NCI-H460 (cell line): ENCODE results near the gene TSPEAR. TPM values are rescaled to one million over a fixed set of nuclear protein-coding genes. Genes with fewer than 3 reads are reported as not detected.
"Not testable (repeated sequence)": the region's sequence is repeated elsewhere in the genome, so short reads cannot be mapped to it uniquely, and the experiment has no call there.

Source experiments
- DNase-seq: peaks from one replicate; pipeline ENCODE4 v3.0.0-alpha.2; 2016; ENCODE audit warnings: low read depth; ENCODE audit errors: extremely low read depth
- total RNA-seq: library from RNA; depleted of rRNA; stranded (reverse); fragments of >200 nt; shearing (Covaris generic); gene quantifications from 2 replicates; pipeline ENCODE4 v1.2.3, GENCODE V29; 2014

Gene TSPEAR
- total RNA-seq, 1 experiment from 2014 or later = 0.02 TPM

- no peak for DNase-seq
Measured at GRCh38 chr21:44614961-44615391, 96.4 kb downstream of the TSPEAR start.

DNA sequence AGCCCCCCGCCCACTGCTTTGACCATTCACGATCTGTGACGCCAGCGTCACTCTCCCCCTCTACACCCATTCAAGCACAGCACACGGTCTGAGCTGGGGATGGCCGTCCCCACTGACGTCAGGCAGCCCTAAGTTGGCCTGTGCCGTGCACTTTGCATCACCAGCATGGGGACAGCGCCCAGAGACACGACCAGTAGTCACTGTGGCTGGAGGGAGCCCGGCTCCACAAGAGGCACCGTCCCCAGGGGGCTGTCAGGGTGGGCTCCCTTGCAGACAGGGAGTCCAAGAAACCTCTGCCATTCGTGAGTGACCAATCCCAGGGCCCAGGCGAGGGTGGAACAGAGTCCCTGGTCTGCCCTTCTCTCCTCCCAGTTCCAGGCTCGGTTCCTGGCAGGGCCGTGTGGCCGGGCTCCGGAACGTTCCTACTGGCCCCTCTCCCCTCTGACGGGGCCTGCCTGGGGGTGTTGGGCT is 97.2 kb downstream of the TSPEAR start:
- DNase-seq = no peak

GRCh38 chr21:44613386-44614155 is 97.8 kb downstream of the TSPEAR start:
- DNase-seq = no peak

DNA sequence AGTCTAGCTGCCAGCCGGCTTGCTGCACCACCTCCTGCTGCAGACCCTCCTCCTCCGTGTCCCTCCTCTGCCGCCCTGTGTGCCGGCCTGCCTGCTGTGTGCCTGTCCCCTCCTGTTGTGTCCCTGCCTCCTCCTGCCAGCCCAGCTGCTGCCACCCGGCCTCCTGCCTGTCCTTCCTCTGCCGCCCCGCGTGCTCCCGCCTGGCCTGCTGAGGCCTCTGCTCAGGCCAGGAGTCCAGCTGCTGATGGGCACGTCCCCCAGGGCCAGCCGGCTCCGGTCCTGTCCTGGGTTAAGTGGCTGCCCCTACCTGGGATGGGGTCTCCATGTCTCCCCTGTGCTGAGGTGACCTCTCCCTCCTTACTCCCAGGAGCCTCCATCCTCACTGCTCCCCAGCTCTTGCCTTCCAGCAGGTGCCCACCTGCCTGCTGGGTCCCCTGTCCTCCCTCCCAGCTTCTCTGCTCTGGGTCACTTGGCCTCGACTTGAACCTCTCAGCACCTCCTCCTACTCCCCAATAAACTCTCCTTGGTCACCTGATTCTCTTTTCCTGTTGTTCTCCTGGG is 98.6 kb downstream of the TSPEAR start:
- DNase-seq = no peak

DNA sequence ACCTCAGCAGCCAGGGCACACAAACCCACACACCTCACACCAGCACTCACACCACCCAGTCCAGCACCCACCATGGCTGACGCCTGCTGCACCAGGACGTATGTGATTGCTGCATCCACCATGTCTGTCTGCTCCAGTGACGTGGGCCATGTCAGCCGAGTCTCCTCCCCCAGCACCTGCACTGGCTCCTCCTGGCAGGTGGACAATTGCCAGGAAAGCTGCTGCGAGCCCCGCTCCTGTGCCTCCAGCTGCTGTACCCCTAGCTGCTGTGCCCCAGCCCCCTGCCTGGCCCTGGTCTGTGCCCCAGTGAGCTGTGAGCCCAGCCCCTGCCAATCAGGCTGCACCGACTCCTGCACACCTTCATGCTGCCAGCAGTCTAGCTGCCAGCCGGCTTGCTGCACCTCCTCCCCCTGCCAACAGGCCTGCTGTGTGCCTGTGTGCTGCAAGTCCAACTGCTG is 99.3 kb downstream of the TSPEAR start, which contains the start of gene KRTAP10-8:
TSS of gene KRTAP10-8 (plus strand) at position 51 of the 458 bp plus-strand sequence. CDS start at position 73, 22 bp downstream.
- DNase-seq = no peak

DNA sequence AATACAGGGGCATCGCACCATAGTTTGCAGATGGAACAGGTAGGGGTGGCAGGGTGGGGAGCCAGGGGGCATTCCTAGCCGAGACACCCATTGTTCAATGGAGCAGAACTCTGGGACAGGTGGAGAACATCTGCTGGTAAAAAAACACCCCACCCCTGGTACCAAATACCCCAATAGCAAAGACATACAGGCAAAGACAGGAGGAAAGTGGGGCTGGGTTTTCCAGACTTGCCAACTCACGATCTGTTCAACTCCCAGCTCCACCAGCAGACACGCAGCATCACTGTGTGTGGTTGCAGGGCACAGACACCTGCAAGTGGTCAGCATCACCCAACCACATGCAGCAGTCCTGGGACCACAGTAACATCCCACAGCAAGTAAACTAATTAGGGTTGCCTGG is 99.8 kb downstream of the TSPEAR start:
- no peak for DNase-seq

GRCh38 chr21:44610157-44610843 is 101.1 kb downstream of the TSPEAR start:
- DNase-seq = not testable (repeated sequence)

DNA sequence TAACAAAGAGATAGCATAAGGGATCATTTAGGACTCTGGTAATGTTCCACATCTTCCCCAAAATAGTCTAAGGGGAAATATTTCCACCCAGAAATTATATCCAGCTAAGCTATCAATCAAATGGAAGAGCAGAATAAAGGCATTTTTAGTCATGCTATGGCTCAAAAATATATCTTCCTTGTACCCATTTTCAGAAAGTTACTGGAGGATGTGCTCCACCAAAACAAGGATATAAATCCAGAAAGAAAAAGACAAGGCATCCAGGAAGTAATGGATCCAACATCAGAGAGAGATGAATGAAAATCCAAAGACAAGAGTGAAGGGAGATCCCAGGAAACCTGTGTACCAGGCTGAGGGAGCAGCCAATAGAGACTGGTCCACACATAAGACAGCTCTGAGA is 102.2 kb downstream of the TSPEAR start:
- DNase-seq = no peak

DNA sequence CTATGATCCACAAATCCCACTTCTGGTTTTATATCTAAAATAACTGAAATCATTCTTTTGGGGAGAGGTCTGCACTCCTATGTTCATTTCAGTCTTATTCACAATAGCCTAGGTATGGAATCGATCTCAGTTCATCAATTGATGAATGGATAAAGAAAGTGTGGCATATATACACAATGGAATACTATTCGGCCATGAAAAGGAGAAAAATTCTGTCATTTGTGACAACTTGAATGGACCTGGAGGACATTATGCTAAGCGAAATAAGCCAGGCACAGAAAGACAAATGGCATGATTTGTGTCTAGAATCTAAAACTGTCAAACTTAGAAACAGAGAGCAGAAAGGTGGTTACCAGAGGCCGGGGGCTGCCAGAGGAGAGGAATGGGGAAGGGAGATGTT is 104.9 kb downstream of the TSPEAR start:
- DNase-seq = no peak

- no peak for DNase-seq
Measured at GRCh38 chr21:44603911-44604310, 107.5 kb downstream of the TSPEAR start.

DNA sequence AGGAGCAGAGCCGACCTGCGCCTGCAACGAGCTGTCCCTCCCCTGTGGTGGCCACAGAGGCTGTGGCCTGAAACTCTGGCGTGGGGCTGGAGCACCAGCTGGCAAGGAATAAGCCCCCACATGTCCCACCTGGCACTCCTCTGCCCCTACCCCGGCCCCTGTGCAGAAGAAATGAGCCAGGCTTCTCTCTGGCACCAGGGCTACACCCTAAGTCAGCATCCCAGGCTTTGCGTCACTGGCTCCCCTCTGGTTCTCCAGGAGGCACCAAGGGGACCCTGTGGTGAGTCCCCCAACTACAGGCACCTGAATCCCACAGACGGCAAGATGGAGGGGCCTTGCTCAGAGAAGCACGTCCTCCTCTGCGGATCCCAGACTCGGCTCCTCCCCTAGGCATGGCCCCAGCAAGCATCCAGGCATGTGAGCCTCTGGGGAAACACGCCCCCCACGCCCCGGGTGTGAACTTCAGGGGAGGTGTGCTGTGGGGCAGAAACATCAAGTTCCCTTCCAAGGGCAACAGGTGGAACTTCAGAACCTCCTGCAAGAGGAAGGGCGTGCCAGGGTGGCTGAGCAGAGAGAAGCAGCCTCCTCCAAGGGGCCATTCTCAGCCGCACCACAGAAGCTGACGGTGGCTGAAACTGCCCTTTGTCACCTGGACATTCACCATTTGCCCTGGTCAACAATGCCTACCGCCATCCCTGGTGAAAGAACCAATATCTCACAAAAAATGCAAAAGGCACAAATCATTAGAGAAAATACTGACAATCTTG is 108.1 kb downstream of the TSPEAR start:
- no peak for DNase-seq

DNA sequence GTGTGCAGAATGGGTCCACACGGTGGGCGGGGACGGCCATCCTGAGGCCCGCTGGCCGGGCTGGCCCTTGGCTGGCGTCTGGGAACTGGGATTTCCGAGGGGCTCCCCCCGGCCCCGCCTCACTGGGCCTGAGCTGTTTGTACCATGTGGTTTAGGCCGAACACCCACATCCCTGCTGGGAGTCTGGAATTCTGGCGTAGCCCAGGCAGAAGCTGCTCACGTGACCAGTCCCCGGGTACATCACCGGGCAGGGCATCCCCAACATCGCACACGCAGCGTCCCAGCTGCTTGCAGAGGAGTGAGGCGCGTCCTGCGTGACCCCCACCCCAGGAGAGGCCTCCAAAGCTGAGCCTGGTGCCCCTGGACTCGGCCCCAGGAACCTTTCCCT is 108.9 kb downstream of the TSPEAR start:
- no peak for DNase-seq

GRCh38 chr21:44601596-44602462 is 109.5 kb downstream of the TSPEAR start:
- no peak for DNase-seq

- not testable (repeated sequence) for DNase-seq
Measured at GRCh38 chr21:44601091-44601490, 110.3 kb downstream of the TSPEAR start.

- not testable (repeated sequence) for DNase-seq
Measured at GRCh38 chr21:44600118-44600978, 111.0 kb downstream of the TSPEAR start, which contains the start of gene KRTAP10-7. Gene KRTAP10-7, plus strand, starts transcription at chr21:44600597. Its CDS starts 25 bp downstream, at chr21:44600622.

- DNase-seq = no peak
Measured at GRCh38 chr21:44599264-44600029, 111.9 kb downstream of the TSPEAR start.

DNA sequence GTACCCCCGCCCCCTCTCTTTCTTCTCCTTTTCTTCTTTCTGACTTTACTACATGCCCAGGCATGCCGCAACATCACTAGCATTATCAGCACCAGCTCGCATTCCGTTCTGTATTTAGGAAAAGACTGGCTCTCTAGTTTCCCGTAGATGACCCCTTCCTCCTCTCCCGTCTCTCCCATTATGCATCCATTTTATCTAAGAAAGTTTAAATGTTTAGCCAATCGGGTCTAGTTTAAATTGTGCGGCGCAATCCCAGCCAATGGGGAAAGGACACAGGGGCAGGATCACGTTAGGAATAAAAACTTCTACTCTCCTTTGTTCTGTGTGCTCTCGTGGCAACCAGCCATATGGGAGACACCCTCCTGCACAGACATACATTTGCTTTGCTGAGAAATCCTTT is 113.3 kb downstream of the TSPEAR start:
- DNase-seq = no peak
